Measurements from ENCODE around the gene MGAT4A. TPM values are rescaled to one million over a fixed set of nuclear protein-coding genes. Genes with fewer than 3 reads are reported as not detected.
A peak's percentile ranks its signal among the peaks of the same experiment; 100 is the strongest.

MGAT4A gene
- total and polyA plus RNA-seq, 10 of the 15 experiments (the other 5 are each of a cell fraction or from before 2014, with no cell fraction given) = 4.3 to 23.4 (median 13.6) TPM

DNA sequence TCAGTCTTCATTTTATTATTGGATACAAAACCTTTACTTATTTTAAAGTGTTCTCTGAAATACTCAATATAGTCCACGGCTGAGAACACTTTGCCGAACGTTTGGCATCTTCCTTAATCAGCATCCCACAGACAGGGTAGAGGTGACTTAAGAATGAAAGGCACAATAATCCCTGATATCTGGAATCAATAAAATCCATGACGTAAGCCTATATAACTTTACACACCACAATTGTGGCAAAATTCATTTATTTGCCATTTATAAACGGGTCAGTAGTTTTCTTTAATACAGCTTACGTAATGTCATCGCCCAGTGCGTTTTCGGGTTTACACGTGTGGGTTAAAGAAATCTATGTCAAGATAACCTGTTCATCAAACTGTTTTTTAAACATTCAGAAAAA lies 1.3 kb downstream of the MGAT4A start:
- no peaks in the 10 kb centered on the region for H4K20me1 ChIP-seq (ENCODE audit: control insufficient read depth, insufficient read depth)

More for the DNA sequence above, 1.3 kb downstream of the MGAT4A start:
- no peaks in the 10 kb centered on the region; a peak in 1 of 4 replicates for H3K27me3 ChIP-seq (replicated peaks in 1 of 2; ENCODE audit: control insufficient read depth in 2 of 2, insufficient read depth in 2 of 2, low read length in 1 of 2)
- H3K4me1 ChIP-seq (ENCODE audit: control insufficient read depth, insufficient read depth, low read length) = no peaks in the 10 kb centered on the region; the same call in 1 of the 2 replicates
- ChIA-PET POLR2A (interaction anchor here (0.5 to 3.2 kb wide), 7 partner anchors 11 to 79 kb away, joined by 3 to 16 read pairs (median 5); no protein-coding TSS in a partner anchor), SMC1A (ENCODE audit: uncharacterized antibody, unreplicated experiment) (interaction anchor here (0.5 to 7.4 kb wide), 9 partner anchors 9 to 342 kb away, joined by 3 to 37 read pairs (median 5); no protein-coding TSS in a partner anchor), CTCF (interaction anchor here (0.9 to 1.3 kb wide), 4 partner anchors 10 to 80 kb away, joined by 4 read pairs; no protein-coding TSS in a partner anchor), RAD21 (ENCODE audit: unreplicated experiment) (interaction anchor here (1.1 to 2.6 kb wide), 4 partner anchors 22 to 107 kb away, joined by 4 to 11 read pairs (median 7); no protein-coding TSS in a partner anchor)
- no peak for FAIRE-seq
- peak overlapping the region; percentile 70 for H3K4me2 ChIP-seq (ENCODE audit: control insufficient read depth, insufficient read depth)
- no peak overlapping the region for H3K27ac ChIP-seq (ENCODE audit: control insufficient read depth, insufficient read depth)
- 19% methylated on average over 10 of the region's 10 CpGs for WGBS (ENCODE audit: insufficient coverage, insufficient replicate concordance, low lambda C conversion rate, missing lambda C conversion rate)
- no peaks in the 10 kb centered on the region; the same call in 1 of the 2 replicates for H3K79me2 ChIP-seq (ENCODE audit: control insufficient read depth, insufficient read depth, low read length)
- no peak for TF ChIP-seq CEBPB (IDR thresholded peaks at IDR 0.05; ENCODE audit: borderline replicate concordance in 1 of 2, low read depth in 2 of 2, low read length in 2 of 2)
- TF ChIP-seq, protein P1, sequence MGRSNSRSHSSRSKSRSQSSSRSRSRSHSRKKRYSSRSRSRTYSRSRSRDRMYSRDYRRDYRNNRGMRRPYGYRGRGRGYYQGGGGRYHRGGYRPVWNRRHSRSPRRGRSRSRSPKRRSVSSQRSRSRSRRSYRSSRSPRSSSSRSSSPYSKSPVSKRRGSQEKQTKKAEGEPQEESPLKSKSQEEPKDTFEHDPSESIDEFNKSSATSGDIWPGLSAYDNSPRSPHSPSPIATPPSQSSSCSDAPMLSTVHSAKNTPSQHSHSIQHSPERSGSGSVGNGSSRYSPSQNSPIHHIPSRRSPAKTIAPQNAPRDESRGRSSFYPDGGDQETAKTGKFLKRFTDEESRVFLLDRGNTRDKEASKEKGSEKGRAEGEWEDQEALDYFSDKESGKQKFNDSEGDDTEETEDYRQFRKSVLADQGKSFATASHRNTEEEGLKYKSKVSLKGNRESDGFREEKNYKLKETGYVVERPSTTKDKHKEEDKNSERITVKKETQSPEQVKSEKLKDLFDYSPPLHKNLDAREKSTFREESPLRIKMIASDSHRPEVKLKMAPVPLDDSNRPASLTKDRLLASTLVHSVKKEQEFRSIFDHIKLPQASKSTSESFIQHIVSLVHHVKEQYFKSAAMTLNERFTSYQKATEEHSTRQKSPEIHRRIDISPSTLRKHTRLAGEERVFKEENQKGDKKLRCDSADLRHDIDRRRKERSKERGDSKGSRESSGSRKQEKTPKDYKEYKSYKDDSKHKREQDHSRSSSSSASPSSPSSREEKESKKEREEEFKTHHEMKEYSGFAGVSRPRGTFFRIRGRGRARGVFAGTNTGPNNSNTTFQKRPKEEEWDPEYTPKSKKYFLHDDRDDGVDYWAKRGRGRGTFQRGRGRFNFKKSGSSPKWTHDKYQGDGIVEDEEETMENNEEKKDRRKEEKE (IDR thresholded peaks at IDR 0.05) = no peak
- no peak for TF ChIP-seq EGR1 (IDR thresholded peaks at IDR 0.05; ENCODE audit: borderline replicate concordance in 1 of 2, low read depth in 2 of 2, low read length in 2 of 2)
- TF ChIP-seq, protein P2, sequence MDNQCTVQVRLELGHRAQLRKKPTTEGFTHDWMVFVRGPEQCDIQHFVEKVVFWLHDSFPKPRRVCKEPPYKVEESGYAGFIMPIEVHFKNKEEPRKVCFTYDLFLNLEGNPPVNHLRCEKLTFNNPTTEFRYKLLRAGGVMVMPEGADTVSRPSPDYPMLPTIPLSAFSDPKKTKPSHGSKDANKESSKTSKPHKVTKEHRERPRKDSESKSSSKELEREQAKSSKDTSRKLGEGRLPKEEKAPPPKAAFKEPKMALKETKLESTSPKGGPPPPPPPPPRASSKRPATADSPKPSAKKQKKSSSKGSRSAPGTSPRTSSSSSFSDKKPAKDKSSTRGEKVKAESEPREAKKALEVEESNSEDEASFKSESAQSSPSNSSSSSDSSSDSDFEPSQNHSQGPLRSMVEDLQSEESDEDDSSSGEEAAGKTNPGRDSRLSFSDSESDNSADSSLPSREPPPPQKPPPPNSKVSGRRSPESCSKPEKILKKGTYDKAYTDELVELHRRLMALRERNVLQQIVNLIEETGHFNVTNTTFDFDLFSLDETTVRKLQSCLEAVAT (IDR thresholded peaks at IDR 0.05) = peak; percentile 41; the same call in 1 of the 2 replicates
- TF ChIP-seq ATF7 (IDR thresholded peaks at IDR 0.05; ENCODE audit: low read depth) = peak; percentile 60
- TF ChIP-seq ZBED1 (IDR thresholded peaks at IDR 0.05; ENCODE audit: borderline replicate concordance) = no peak
- TF ChIP-seq MYB (IDR thresholded peaks at IDR 0.05; ENCODE audit: borderline replicate concordance, low read depth, low read length) = no peak
- TF ChIP-seq, protein P3, sequence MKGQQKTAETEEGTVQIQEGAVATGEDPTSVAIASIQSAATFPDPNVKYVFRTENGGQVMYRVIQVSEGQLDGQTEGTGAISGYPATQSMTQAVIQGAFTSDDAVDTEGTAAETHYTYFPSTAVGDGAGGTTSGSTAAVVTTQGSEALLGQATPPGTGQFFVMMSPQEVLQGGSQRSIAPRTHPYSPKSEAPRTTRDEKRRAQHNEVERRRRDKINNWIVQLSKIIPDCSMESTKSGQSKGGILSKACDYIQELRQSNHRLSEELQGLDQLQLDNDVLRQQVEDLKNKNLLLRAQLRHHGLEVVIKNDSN (IDR thresholded peaks at IDR 0.05; ENCODE audit: borderline replicate concordance, extremely low read length, insufficient read depth, low read depth, low read length) = no peak
- TF ChIP-seq, protein P4, sequence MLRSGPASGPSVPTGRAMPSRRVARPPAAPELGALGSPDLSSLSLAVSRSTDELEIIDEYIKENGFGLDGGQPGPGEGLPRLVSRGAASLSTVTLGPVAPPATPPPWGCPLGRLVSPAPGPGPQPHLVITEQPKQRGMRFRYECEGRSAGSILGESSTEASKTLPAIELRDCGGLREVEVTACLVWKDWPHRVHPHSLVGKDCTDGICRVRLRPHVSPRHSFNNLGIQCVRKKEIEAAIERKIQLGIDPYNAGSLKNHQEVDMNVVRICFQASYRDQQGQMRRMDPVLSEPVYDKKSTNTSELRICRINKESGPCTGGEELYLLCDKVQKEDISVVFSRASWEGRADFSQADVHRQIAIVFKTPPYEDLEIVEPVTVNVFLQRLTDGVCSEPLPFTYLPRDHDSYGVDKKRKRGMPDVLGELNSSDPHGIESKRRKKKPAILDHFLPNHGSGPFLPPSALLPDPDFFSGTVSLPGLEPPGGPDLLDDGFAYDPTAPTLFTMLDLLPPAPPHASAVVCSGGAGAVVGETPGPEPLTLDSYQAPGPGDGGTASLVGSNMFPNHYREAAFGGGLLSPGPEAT (IDR thresholded peaks at IDR 0.05; ENCODE audit: low read depth) = no peak
- no peak for TF ChIP-seq STAT3 (IDR thresholded peaks at IDR 0.05; ENCODE audit: low read depth, low read length)
- TF ChIP-seq TAF1 (IDR thresholded peaks at IDR 0.05; ENCODE audit: borderline replicate concordance, low read depth, low read length) = no peak
- no peak for ATAC-seq
- no peaks in the 10 kb centered on the region; the same call in 2 of the 3 replicates for H3K9me3 ChIP-seq (replicated peaks; ENCODE audit: control insufficient read depth, insufficient read depth, low read length)
- H2AFZ ChIP-seq (ENCODE audit: control insufficient read depth, low read depth, low read length) = no peak overlapping the region
- no TSS peak for BruUV-seq (replicated peaks)
- no peaks in the 10 kb centered on the region for H3K36me3 ChIP-seq (ENCODE audit: control insufficient read depth in 2 of 2, insufficient read depth in 2 of 2, low read length in 1 of 2)
- intact Hi-C loops (cut with micrococcal nuclease; ENCODE audit: unreplicated experiment) (loop anchor here (2.0 to 5.0 kb wide), 2 partner anchors 82 to 107 kb away; no protein-coding TSS in a partner anchor), in situ Hi-C loops (cut with MboI) (no loop called here)
- peak overlapping the region; percentile 68; the same call in 1 of the 2 replicates for H3K4me3 ChIP-seq
- H3K9ac ChIP-seq (ENCODE audit: control insufficient read depth, insufficient read depth, low read length) = no peak overlapping the region
- no peak for DNase-seq (ENCODE audit: low read depth, low spot score)

Data from GM12878 (cell line).